ENCODE data around the gene OXTR.

The OXTR gene

DNA sequence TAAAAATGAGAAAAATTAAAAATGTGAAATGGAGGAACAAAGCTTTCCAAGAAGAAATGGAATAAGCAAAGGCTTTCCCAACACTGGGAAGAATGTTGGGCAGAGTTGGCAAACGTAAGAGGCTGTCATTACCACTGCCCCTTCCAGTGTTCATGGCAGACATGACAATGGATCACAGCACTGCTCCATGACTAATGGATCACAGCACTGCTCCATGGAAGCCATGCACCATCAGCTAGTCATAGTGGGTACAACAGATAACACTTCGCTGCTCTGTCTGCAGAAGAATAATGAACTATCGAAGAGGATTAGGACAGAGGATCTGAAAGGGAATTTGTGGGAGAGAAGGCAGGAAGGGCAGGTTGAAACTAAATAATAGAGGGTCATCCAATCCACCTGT is 30.8 kb downstream of the OXTR start:
- TF ChIP-seq, protein P1, sequence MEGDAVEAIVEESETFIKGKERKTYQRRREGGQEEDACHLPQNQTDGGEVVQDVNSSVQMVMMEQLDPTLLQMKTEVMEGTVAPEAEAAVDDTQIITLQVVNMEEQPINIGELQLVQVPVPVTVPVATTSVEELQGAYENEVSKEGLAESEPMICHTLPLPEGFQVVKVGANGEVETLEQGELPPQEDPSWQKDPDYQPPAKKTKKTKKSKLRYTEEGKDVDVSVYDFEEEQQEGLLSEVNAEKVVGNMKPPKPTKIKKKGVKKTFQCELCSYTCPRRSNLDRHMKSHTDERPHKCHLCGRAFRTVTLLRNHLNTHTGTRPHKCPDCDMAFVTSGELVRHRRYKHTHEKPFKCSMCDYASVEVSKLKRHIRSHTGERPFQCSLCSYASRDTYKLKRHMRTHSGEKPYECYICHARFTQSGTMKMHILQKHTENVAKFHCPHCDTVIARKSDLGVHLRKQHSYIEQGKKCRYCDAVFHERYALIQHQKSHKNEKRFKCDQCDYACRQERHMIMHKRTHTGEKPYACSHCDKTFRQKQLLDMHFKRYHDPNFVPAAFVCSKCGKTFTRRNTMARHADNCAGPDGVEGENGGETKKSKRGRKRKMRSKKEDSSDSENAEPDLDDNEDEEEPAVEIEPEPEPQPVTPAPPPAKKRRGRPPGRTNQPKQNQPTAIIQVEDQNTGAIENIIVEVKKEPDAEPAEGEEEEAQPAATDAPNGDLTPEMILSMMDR (conservative IDR thresholded peaks at IDR 0.05; ENCODE audit: control insufficient read depth, insufficient read depth, low read depth, low read length), result no peak
- no peak overlapping the region for H3K4me3 ChIP-seq (ENCODE audit: control insufficient read depth, low read depth, low read length)
- no peak for DNase-seq (ENCODE audit: low read depth)

GRCh38 chr3:8737823-8738222 is 31.6 kb downstream of the OXTR start:
- no peak for DNase-seq (ENCODE audit: low read depth)
- TF ChIP-seq, protein P1 (conservative IDR thresholded peaks at IDR 0.05; ENCODE audit: control insufficient read depth, insufficient read depth, low read depth, low read length), result no peak
- no peak overlapping the region for H3K4me3 ChIP-seq (ENCODE audit: control insufficient read depth, low read depth, low read length)

DNA sequence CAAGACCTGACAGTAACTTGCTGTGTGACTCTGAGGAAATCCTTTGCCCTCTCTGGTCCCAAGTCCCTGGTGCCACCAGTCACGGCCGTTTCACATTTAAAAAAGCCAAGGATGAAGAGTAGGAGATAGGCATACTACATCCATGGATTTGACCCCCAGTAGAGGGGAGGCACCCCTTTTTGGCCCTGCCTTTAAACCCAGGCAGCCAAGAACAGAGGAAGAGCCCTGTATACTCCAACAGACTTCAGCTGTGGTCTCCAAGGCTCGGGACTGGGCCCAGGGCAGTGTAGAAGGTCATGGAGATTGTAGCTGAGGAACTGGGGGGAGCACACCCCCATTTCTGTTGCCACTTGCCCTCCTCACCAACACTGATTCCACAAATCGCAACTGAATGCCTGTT is 32.1 kb downstream of the OXTR start:
- TF ChIP-seq, protein P1 (conservative IDR thresholded peaks at IDR 0.05; ENCODE audit: control insufficient read depth, insufficient read depth, low read depth, low read length), result no peak
- no peak overlapping the region for H3K4me3 ChIP-seq (ENCODE audit: control insufficient read depth, low read depth, low read length)
- DNase-seq (ENCODE audit: low read depth), result no peak

GRCh38 chr3:8736436-8736835 is 33.0 kb downstream of the OXTR start:
- TF ChIP-seq, protein P1 (conservative IDR thresholded peaks at IDR 0.05; ENCODE audit: control insufficient read depth, insufficient read depth, low read depth, low read length), result no peak
- DNase-seq (ENCODE audit: low read depth), result no peak
- H3K4me3 ChIP-seq (ENCODE audit: control insufficient read depth, low read depth, low read length), result no peak overlapping the region

GRCh38 chr3:8734908-8735307 is 34.5 kb downstream of the OXTR start:
- no peak for DNase-seq (ENCODE audit: low read depth)
- H3K4me3 ChIP-seq (ENCODE audit: control insufficient read depth, low read depth, low read length), result no peak overlapping the region
- TF ChIP-seq, protein P1 (conservative IDR thresholded peaks at IDR 0.05; ENCODE audit: control insufficient read depth, insufficient read depth, low read depth, low read length), result no peak

GRCh38 chr3:8734137-8734878 is 35.1 kb downstream of the OXTR start:
- no peak overlapping the region for H3K4me3 ChIP-seq (ENCODE audit: control insufficient read depth, low read depth, low read length)
- TF ChIP-seq, protein P1 (conservative IDR thresholded peaks at IDR 0.05; ENCODE audit: control insufficient read depth, insufficient read depth, low read depth, low read length), result no peak
- DNase-seq (ENCODE audit: low read depth), result no peak

Measured in fibroblast of mammary gland (primary cell).